Prostate gland (tissue), 2 donors: ENCODE measurements around the gene PIK3C2G.

ENCODE experiments used
- CTCF ChIP-seq, 4 experiments: fragments of 200-600 bp in 2 of 4; fragments of 450-650 bp in 2 of 4; sonication (generic) in 2 of 4; IDR thresholded peaks; 1 replicate in 3 of 4; 2 replicates in 1 of 4; pipeline ENCODE4 v1.5.1; 2016 to 2019; ENCODE audit warnings: antibody characterized with exemption in 4 of 4, mild to moderate bottlenecking in 2 of 4, moderate library complexity in 2 of 4
- POLR2A ChIP-seq: fragments of 450-650 bp; IDR thresholded peaks from one replicate; pipeline ENCODE4 v1.6.1; 2016; ENCODE audit warnings: antibody characterized with exemption, mild to moderate bottlenecking
- POLR2AphosphoS5 ChIP-seq: sonication (generic); formaldehyde crosslinking; IDR thresholded peaks from one replicate; pipeline ENCODE4 v1.6.1; 2017; ENCODE audit warnings: antibody characterized with exemption

- TF ChIP-seq CTCF (IDR thresholded peaks at IDR 0.05), result no peak
- no peak for TF ChIP-seq POLR2AphosphoS5
- TF ChIP-seq POLR2A, result no peak
These were observed 193.0 kb downstream of the PIK3C2G start for GRCh38 chr12:18454330-18454729.
